Liver (tissue), 9 donors: ENCODE results near the gene PRSS23. TPM values are rescaled to one million over a fixed set of nuclear protein-coding genes. Genes with fewer than 3 reads are reported as not detected.
A peak's percentile ranks its signal among the peaks of the same experiment; 100 is the strongest.

Experiments
- DNase-seq: peaks from one replicate; pipeline ENCODE4 v3.0.0-alpha.2; 2017; ENCODE audit warnings: low spot score
- H3K27ac ChIP-seq, 2 donors: one replicate each; pipeline ENCODE4 v1.7.0; 2013; ENCODE audit warnings: inconsistent platforms in 2 of 2, low read length in 2 of 2, control low read depth in 1 of 2, low read depth in 1 of 2, mild to moderate bottlenecking in 1 of 2
- H3K27me3 ChIP-seq, 4 donors: one replicate each; pipeline versions ENCODE4 v1.6.1 to v1.7.0; 2013; ENCODE audit warnings: low read length in 3 of 4, inconsistent platforms in 1 of 4, mild to moderate bottlenecking in 1 of 4, moderate library complexity in 1 of 4; ENCODE audit not compliant: control insufficient read depth in 4 of 4, insufficient read depth in 4 of 4
- H3K36me3 ChIP-seq, 4 donors: one replicate each; pipeline versions ENCODE4 v1.6.1 to v1.7.0; 2013; ENCODE audit warnings: low read length in 3 of 4, mild to moderate bottlenecking in 3 of 4, low read depth in 1 of 4, moderate library complexity in 1 of 4; ENCODE audit not compliant: control insufficient read depth in 4 of 4, insufficient read depth in 3 of 4
- H3K4me1 ChIP-seq, 4 donors: one replicate each; pipeline versions ENCODE4 v1.6.1 to v1.7.0; 2013; ENCODE audit warnings: low read length in 3 of 4, mild to moderate bottlenecking in 3 of 4, moderate library complexity in 1 of 4; ENCODE audit not compliant: control insufficient read depth in 4 of 4, insufficient read depth in 4 of 4
- H3K4me3 ChIP-seq, 3 donors: one replicate each; pipeline versions ENCODE4 v1.6.1 to v1.7.0; 2013; ENCODE audit warnings: low read length in 3 of 3, control low read depth in 1 of 3, low read depth in 1 of 3, mild to moderate bottlenecking in 1 of 3
- H3K9ac ChIP-seq, 2 donors: one replicate each; pipeline ENCODE4 v1.7.0; 2013; ENCODE audit warnings: low read length in 2 of 2, mild to moderate bottlenecking in 2 of 2, moderate library complexity in 2 of 2, control low read depth in 1 of 2, low read depth in 1 of 2
- H3K9me3 ChIP-seq, 4 donors: one replicate each; pipeline versions ENCODE4 v1.6.1 to v1.7.0; 2013; ENCODE audit warnings: low read length in 3 of 4; ENCODE audit not compliant: control insufficient read depth in 4 of 4
- EGR1 ChIP-seq, 2 donors: IDR thresholded peaks; 2 replicates each; pipeline ENCODE4 v1.6.1; 2016 to 2018; ENCODE audit warnings: antibody characterized with exemption in 2 of 2, low read depth in 2 of 2
- FOXA1 ChIP-seq: IDR thresholded peaks from 2 replicates; pipeline ENCODE4 v1.6.1; 2016; ENCODE audit warnings: antibody characterized with exemption
- FOXA2 ChIP-seq: IDR thresholded peaks from 2 replicates; pipeline ENCODE4 v1.6.1; 2016; ENCODE audit warnings: antibody characterized with exemption
- GABPA ChIP-seq, 2 donors: IDR thresholded peaks in 1 of 2; conservative IDR thresholded peaks in 1 of 2; 2 replicates each; pipeline ENCODE4 v1.6.1; 2016; ENCODE audit warnings: antibody characterized with exemption in 2 of 2, mild to moderate bottlenecking in 1 of 2, moderate library complexity in 1 of 2
- HNF4A ChIP-seq, 2 donors: conservative IDR thresholded peaks; 2 replicates each; pipeline ENCODE4 v1.6.1; 2016; ENCODE audit warnings: antibody characterized with exemption in 2 of 2, mild to moderate bottlenecking in 2 of 2
- HNF4G ChIP-seq: IDR thresholded peaks from 2 replicates; pipeline ENCODE4 v1.6.1; 2016; ENCODE audit warnings: antibody characterized with exemption
- JUND ChIP-seq, 2 donors: IDR thresholded peaks; 2 replicates each; pipeline ENCODE4 v1.6.1; 2016; ENCODE audit warnings: antibody characterized with exemption in 2 of 2
- NR2F2 ChIP-seq: IDR thresholded peaks from 2 replicates; pipeline ENCODE4 v1.6.1; 2016; ENCODE audit warnings: antibody characterized with exemption
- RAD21 ChIP-seq, 2 donors: IDR thresholded peaks; 2 replicates each; pipeline ENCODE4 v1.6.1; 2016; ENCODE audit warnings: antibody characterized with exemption in 2 of 2, mild to moderate bottlenecking in 2 of 2
- RXRA ChIP-seq, 2 donors: IDR thresholded peaks; 2 replicates each; pipeline ENCODE4 v1.6.1; 2017 to 2018; ENCODE audit warnings: antibody characterized with exemption in 2 of 2, mild to moderate bottlenecking in 1 of 2
- SP1 ChIP-seq: IDR thresholded peaks from 2 replicates; pipeline ENCODE4 v1.6.1; 2018; ENCODE audit warnings: antibody characterized with exemption, mild to moderate bottlenecking
- TAF1 ChIP-seq: conservative IDR thresholded peaks from 2 replicates; pipeline ENCODE4 v1.6.1; 2016; ENCODE audit warnings: antibody characterized with exemption, mild to moderate bottlenecking
- YY1 ChIP-seq: IDR thresholded peaks from 2 replicates; pipeline ENCODE4 v1.6.1; 2016; ENCODE audit warnings: antibody characterized with exemption, mild to moderate bottlenecking
- WGBS: extraction: QIAGEN DNeasy Blood & Tissue Kit; methylation state at CpG from one replicate; pipeline ENCODE4 v1.1.7; 2013; 5-methylcytosine and 5-hydroxymethylcytosine counted together
- polyA plus RNA-seq, 2 donors: library from polyadenylated mRNA; stranded (reverse) in 1 of 2; unstranded in 1 of 2; fragments of 200-250 nt in 1 of 2; fragments of >200 nt in 1 of 2; fragmentation: Nextera tagmentation in 1 of 2; extraction: Ambion mirVana in 1 of 2; gene quantifications; one replicate each; pipeline versions ENCODE4 v1.2.1 to v1.2.3, GENCODE V29; 2013 to 2015
- total RNA-seq, 2 donors: library from RNA; depleted of rRNA; stranded (reverse); fragments of >200 nt; gene quantifications; one replicate each; pipeline ENCODE4 v1.2.3, GENCODE V29; 2014
- TF ChIP-seq, protein P1 (sequence below): IDR thresholded peaks from 2 replicates; pipeline ENCODE4 v1.6.1; 2016; ENCODE audit warnings: antibody characterized with exemption
- TF ChIP-seq, protein P2 (sequence below): fragments of 150-350 bp; IDR thresholded peaks from 2 replicates; pipeline ENCODE4 v1.5.1; 2017; ENCODE audit warnings: improper control_type of control experiment, low read depth, low read length; ENCODE audit not compliant: missing input control
- TF ChIP-seq, protein P3 (sequence below): IDR thresholded peaks from 2 replicates; pipeline ENCODE4 v1.6.1; 2016; ENCODE audit warnings: antibody characterized with exemption
- TF ChIP-seq, protein P4 (sequence below): IDR thresholded peaks from 2 replicates; pipeline ENCODE4 v1.6.1; 2016; ENCODE audit warnings: antibody characterized with exemption, mild to moderate bottlenecking
- donor health status: healthy.
- donor health status: healthy.
- donor health status: healthy.
- donor health status: healthy.
- donor health status: healthy.

Gene PRSS23
- total and polyA plus RNA-seq, 4 donors: 2.3 to 11.0 (median 7.8) TPM

DNA sequence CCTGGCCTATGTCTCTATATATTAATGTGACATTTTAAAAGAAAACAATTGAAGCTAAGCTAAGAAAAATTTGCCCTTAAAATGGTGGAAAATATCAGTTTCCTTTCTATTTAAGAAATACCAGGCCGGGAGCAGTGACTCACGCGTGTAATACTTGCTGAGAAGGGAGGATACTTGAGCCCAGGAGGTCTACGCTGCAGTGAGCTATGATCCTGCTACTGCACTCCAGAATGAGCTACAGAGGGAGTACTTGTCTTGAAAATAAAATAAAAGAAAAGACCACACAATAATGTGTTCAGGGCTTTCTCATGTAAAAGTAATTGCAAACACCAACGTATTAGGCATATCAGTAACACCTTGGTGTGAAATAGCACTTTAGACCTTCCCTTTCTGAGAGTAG is 1.4 kb upstream of the PRSS23 start:
- no peaks in the 10 kb centered on the region for H3K36me3 ChIP-seq
- H3K4me1 ChIP-seq: peaks cover 6 to 13% (median 11%) of the 10 kb centered on the region in 4 donors
- H3K9me3 ChIP-seq: no peaks in the 10 kb centered on the region
- H3K9ac ChIP-seq: no peak overlapping the region
- no peak for TF ChIP-seq FOXA2
- TF ChIP-seq EGR1 (IDR thresholded peaks at IDR 0.05; ENCODE audit: low read depth in 2 of 2): no peak
- TF ChIP-seq, protein P1, sequence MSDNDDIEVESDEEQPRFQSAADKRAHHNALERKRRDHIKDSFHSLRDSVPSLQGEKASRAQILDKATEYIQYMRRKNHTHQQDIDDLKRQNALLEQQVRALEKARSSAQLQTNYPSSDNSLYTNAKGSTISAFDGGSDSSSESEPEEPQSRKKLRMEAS: no peak
- no peak for TF ChIP-seq YY1
- TF ChIP-seq, protein P2, sequence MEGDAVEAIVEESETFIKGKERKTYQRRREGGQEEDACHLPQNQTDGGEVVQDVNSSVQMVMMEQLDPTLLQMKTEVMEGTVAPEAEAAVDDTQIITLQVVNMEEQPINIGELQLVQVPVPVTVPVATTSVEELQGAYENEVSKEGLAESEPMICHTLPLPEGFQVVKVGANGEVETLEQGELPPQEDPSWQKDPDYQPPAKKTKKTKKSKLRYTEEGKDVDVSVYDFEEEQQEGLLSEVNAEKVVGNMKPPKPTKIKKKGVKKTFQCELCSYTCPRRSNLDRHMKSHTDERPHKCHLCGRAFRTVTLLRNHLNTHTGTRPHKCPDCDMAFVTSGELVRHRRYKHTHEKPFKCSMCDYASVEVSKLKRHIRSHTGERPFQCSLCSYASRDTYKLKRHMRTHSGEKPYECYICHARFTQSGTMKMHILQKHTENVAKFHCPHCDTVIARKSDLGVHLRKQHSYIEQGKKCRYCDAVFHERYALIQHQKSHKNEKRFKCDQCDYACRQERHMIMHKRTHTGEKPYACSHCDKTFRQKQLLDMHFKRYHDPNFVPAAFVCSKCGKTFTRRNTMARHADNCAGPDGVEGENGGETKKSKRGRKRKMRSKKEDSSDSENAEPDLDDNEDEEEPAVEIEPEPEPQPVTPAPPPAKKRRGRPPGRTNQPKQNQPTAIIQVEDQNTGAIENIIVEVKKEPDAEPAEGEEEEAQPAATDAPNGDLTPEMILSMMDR: no peak
- TF ChIP-seq RXRA (IDR thresholded peaks at IDR 0.05): no peak
- TF ChIP-seq RAD21 (IDR thresholded peaks at IDR 0.05): no peak
- TF ChIP-seq, protein P3, sequence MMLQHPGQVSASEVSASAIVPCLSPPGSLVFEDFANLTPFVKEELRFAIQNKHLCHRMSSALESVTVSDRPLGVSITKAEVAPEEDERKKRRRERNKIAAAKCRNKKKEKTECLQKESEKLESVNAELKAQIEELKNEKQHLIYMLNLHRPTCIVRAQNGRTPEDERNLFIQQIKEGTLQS: no peak
- no peak for TF ChIP-seq FOXA1
- no peak for TF ChIP-seq NR2F2
- TF ChIP-seq, protein P4, sequence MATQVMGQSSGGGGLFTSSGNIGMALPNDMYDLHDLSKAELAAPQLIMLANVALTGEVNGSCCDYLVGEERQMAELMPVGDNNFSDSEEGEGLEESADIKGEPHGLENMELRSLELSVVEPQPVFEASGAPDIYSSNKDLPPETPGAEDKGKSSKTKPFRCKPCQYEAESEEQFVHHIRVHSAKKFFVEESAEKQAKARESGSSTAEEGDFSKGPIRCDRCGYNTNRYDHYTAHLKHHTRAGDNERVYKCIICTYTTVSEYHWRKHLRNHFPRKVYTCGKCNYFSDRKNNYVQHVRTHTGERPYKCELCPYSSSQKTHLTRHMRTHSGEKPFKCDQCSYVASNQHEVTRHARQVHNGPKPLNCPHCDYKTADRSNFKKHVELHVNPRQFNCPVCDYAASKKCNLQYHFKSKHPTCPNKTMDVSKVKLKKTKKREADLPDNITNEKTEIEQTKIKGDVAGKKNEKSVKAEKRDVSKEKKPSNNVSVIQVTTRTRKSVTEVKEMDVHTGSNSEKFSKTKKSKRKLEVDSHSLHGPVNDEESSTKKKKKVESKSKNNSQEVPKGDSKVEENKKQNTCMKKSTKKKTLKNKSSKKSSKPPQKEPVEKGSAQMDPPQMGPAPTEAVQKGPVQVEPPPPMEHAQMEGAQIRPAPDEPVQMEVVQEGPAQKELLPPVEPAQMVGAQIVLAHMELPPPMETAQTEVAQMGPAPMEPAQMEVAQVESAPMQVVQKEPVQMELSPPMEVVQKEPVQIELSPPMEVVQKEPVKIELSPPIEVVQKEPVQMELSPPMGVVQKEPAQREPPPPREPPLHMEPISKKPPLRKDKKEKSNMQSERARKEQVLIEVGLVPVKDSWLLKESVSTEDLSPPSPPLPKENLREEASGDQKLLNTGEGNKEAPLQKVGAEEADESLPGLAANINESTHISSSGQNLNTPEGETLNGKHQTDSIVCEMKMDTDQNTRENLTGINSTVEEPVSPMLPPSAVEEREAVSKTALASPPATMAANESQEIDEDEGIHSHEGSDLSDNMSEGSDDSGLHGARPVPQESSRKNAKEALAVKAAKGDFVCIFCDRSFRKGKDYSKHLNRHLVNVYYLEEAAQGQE: no peak
- no peak for TF ChIP-seq TAF1
- TF ChIP-seq HNF4A (conservative IDR thresholded peaks at IDR 0.05): no peak
- no peak for TF ChIP-seq HNF4G
- WGBS: 93% methylated on average over 5 of the region's 5 CpGs
- no peak overlapping the region for H3K4me3 ChIP-seq
- no peak for DNase-seq
- H3K27ac ChIP-seq: no peak overlapping the region
- H3K27me3 ChIP-seq: peaks cover 0 to 3% (median 0%) of the 10 kb centered on the region in 4 donors

DNA sequence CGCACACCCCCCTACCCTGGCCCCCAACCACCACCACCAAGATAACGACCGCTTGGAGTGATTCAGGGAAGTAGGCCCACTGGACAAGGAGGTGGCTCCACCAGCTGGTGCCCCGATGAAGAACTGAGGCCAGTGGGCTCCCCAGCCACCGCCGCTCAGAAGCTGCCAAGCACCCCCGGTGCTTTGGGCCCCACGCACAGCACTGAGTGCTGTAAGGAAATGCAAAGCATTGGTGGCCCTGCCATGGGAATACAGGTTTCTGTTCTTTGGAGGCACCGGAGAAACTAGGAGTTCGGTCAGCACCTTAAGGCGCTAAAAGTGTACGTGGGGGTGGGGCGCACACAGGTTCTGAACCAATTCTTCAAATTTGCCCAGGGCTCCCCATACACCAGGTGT is 664 bp upstream of the PRSS23 start:
- Histone ChIP-seq H3K9me3 (no peaks in the 10 kb centered on the region), H3K9ac (no peak overlapping the region), H3K27me3 (peaks cover 0 to 3% (median 0%) of the 10 kb centered on the region in 4 donors), H3K27ac (no peak overlapping the region), H3K4me1 (peaks cover 6 to 13% (median 11%) of the 10 kb centered on the region in 4 donors), H3K4me3 (peak overlapping the region in 2 of 3 donors; percentile 51 to 84), H3K36me3 (no peaks in the 10 kb centered on the region)
- TF ChIP-seq RAD21 (IDR thresholded peaks at IDR 0.05): no peak
- no peak for TF ChIP-seq HNF4G
- TF ChIP-seq NR2F2: no peak
- TF ChIP-seq SP1: no peak
- TF ChIP-seq, protein P1: no peak
- TF ChIP-seq GABPA (IDR thresholded peaks at IDR 0.05 in 1 of 2, conservative IDR thresholded peaks at IDR 0.05 in 1 of 2): no peak
- no peak for TF ChIP-seq TAF1
- TF ChIP-seq FOXA2: no peak
- no peak for TF ChIP-seq FOXA1
- TF ChIP-seq JUND (IDR thresholded peaks at IDR 0.05): no peak
- 51% methylated on average over 13 of the region's 13 CpGs for WGBS
- DNase-seq: no peak
